HepG2 (cell line): ENCODE results near the gene MRPS34. TPM values are rescaled to one million over a fixed set of nuclear protein-coding genes. Genes with fewer than 3 reads are reported as not detected.
"Not testable (repeated sequence)": the region's sequence is repeated elsewhere in the genome, so short reads cannot be mapped to it uniquely, and the experiment has no call there.

Source experiments
- ATAC-seq: fragments of 200-7000 bp; cut with Tn5 transposase; 3 replicates; pipeline ENCODE4 v1.9.1; 2020; ENCODE audit warnings: mild to moderate bottlenecking, moderate library complexity
- BruUV-seq: library from RNA; stranded (reverse); fragments of 400-500 nt; replicated peaks from 2 replicates; lab custom pipeline; 2021; lab: Mats Ljungman, UMichigan
- CTCF ChIA-PET: fragments of 300-600 bp; formaldehyde crosslinking; extraction: SDS; loops from one replicate; lab custom pipeline; 2021; ENCODE audit warnings: low total read pairs, inconsistent platforms, low intra/inter-chr PET ratio; lab: Yijun Ruan, JAX
- POLR2A ChIA-PET: fragments of 350-600 bp; sonication (Branson Sonifier 250); formaldehyde crosslinking; loops from one replicate; lab custom pipeline; 2020; ENCODE audit warnings: antibody characterized with exemption, inconsistent platforms; lab: Yijun Ruan, JAX
- DNase-seq: peaks from one replicate; pipeline ENCODE4 v3.0.0-alpha.2; 2015; ENCODE audit warnings: low spot score
- FAIRE-seq: peaks from 3 replicates; lab custom pipeline; 2011; peaks lifted over from hg19 to GRCh38; lab: Jason Lieb, UNC
- H2AFZ ChIP-seq: one replicate; pipeline ENCODE4 v1.6.1; 2011; ENCODE audit warnings: low read length, inconsistent platforms
- H3K27ac ChIP-seq: fragments of 300-600 bp; 3 replicates; pipeline ENCODE4 v1.8.0; 2011; ENCODE audit warnings: mixed run types, mild to moderate bottlenecking, mixed read lengths, low read length, inconsistent platforms; ENCODE audit not compliant: insufficient read depth; ENCODE audit errors: extremely low read length
- H3K27me3 ChIP-seq, 2 experiments: fragments of 200-600 bp in 1 of 2; 2 replicates in 1 of 2; 3 replicates in 1 of 2; pipeline versions ENCODE4 v1.6.0 to v1.8.0; 2011; ENCODE audit warnings: low read length in 2 of 2, mild to moderate bottlenecking in 2 of 2, moderate library complexity in 2 of 2, inconsistent platforms in 1 of 2; ENCODE audit not compliant: insufficient read depth in 2 of 2, control insufficient read depth in 1 of 2
- H3K36me3 ChIP-seq, 2 experiments: fragments of 200-600 bp in 1 of 2; replicated peaks in 1 of 2; 2 replicates in 1 of 2; 3 replicates in 1 of 2; pipeline versions ENCODE4 v1.5.1 to v1.8.0; 2011; ENCODE audit warnings: low read length in 2 of 2, inconsistent platforms in 1 of 2; ENCODE audit not compliant: insufficient read depth in 2 of 2, control insufficient read depth in 1 of 2
- H3K4me1 ChIP-seq: 2 replicates; pipeline ENCODE4 v1.5.1; 2012; ENCODE audit warnings: low read length, inconsistent platforms; ENCODE audit not compliant: insufficient read depth
- H3K4me2 ChIP-seq: 2 replicates; pipeline ENCODE4 v1.6.0; 2011; ENCODE audit warnings: low read depth, low read length, inconsistent platforms
- H3K4me3 ChIP-seq, 3 experiments: fragments of 200-600 bp in 1 of 3; sonication (generic), shearing (Covaris generic) in 1 of 3; replicated peaks in 1 of 3; 2 replicates each; pipeline ENCODE4 v1.5.1; 2011 to 2016; ENCODE audit warnings: low read length in 3 of 3, inconsistent platforms in 2 of 3, low read depth in 2 of 3, mild to moderate bottlenecking in 2 of 3, control low read depth in 1 of 3, mixed read lengths in 1 of 3; ENCODE audit not compliant: insufficient read depth in 1 of 3
- H3K79me2 ChIP-seq: one replicate; pipeline ENCODE4 v1.6.1; 2011; ENCODE audit warnings: low read length, inconsistent platforms; ENCODE audit not compliant: insufficient read depth
- H3K9ac ChIP-seq: 2 replicates; pipeline ENCODE4 v1.6.0; 2011; ENCODE audit warnings: mild to moderate bottlenecking, low read depth, low read length, inconsistent platforms; ENCODE audit not compliant: insufficient read depth
- H3K9me3 ChIP-seq: 2 replicates; pipeline ENCODE4 v1.5.1; 2012; ENCODE audit warnings: mild to moderate bottlenecking, low read length
- H4K20me1 ChIP-seq: 2 replicates; pipeline ENCODE4 v1.6.0; 2011; ENCODE audit warnings: inconsistent platforms, mild to moderate bottlenecking, low read length, moderate library complexity; ENCODE audit not compliant: insufficient read depth
- AKAP8 ChIP-seq: sonication (generic); formaldehyde crosslinking; IDR thresholded peaks from 2 replicates; pipeline ENCODE4 v1.5.1; 2020; ENCODE audit warnings: mild to moderate bottlenecking, missing genetic modification reagents
- CENPT ChIP-seq: sonication (generic); formaldehyde crosslinking; IDR thresholded peaks from 2 replicates; pipeline ENCODE4 v1.8.0; 2022; ENCODE audit warnings: low read depth, mild to moderate bottlenecking, moderate library complexity, missing genetic modification reagents
- CHD4 ChIP-seq: fragments of 200-600 bp; sonication (generic); IDR thresholded peaks from 2 replicates; pipeline ENCODE4 v1.7.0; 2017; ENCODE audit warnings: mild to moderate bottlenecking, low read length, borderline replicate concordance
- GATAD2A ChIP-seq: IDR thresholded peaks from 2 replicates; pipeline ENCODE4 v1.6.1; 2016
- JUNB ChIP-seq: sonication (generic); formaldehyde crosslinking; IDR thresholded peaks from 2 replicates; pipeline ENCODE4 v1.8.0; 2022; ENCODE audit warnings: missing genetic modification reagents, mild to moderate bottlenecking, borderline replicate concordance
- KAT2B ChIP-seq: fragments of 150-350 bp; IDR thresholded peaks from 2 replicates; pipeline ENCODE4 v1.6.1; 2014; ENCODE audit warnings: low read depth, low read length, borderline replicate concordance
- KDM3A ChIP-seq: IDR thresholded peaks from 2 replicates; pipeline ENCODE4 v1.6.1; 2018; ENCODE audit warnings: low read depth, missing compliant biosample characterization
- MTA3 ChIP-seq: sonication (generic); formaldehyde crosslinking; IDR thresholded peaks from 2 replicates; pipeline ENCODE4 v1.4.0; 2020; ENCODE audit warnings: missing genetic modification reagents
- NKX3-1 ChIP-seq: sonication (generic); formaldehyde crosslinking; IDR thresholded peaks from 2 replicates; pipeline ENCODE4 v1.5.0; 2020; ENCODE audit warnings: missing genetic modification reagents
- PRDM4 ChIP-seq: sonication (generic); formaldehyde crosslinking; IDR thresholded peaks from 2 replicates; pipeline ENCODE4 v1.9.0; 2021; ENCODE audit warnings: missing genetic modification reagents, borderline replicate concordance
- REL ChIP-seq: sonication (generic); formaldehyde crosslinking; conservative IDR thresholded peaks from 2 replicates; pipeline ENCODE4 v1.8.0; 2022; ENCODE audit warnings: mild to moderate bottlenecking, missing genetic modification reagents, moderate library complexity
- RFX5 ChIP-seq: IDR thresholded peaks from 2 replicates; pipeline ENCODE4 v1.6.1; 2011; ENCODE audit warnings: low read depth, low read length, improper control_type of control experiment
- STAT5B ChIP-seq: sonication (generic); formaldehyde crosslinking; IDR thresholded peaks from 2 replicates; pipeline ENCODE4 v1.4.0; 2020; ENCODE audit warnings: missing genetic modification reagents
- ZFY ChIP-seq: sonication (generic); formaldehyde crosslinking; IDR thresholded peaks from 2 replicates; pipeline ENCODE4 v1.4.0; 2020; ENCODE audit warnings: missing genetic modification reagents
- ZMYM2 ChIP-seq: sonication (generic); formaldehyde crosslinking; IDR thresholded peaks from 2 replicates; pipeline ENCODE4 v1.8.0; 2022; ENCODE audit warnings: mild to moderate bottlenecking, missing genetic modification reagents
- WGBS: methylation state at CpG from one replicate; pipeline ENCODE4 v1.1.6; 2017; ENCODE audit warnings: low lambda C conversion rate; 5-methylcytosine and 5-hydroxymethylcytosine counted together
- in situ Hi-C: cut with HindIII; loops from 2 replicates; pipeline ENCODE4 v1.10.0; 2017; ENCODE audit warnings: low pct_unique_long_range_greater_than_20kb; ENCODE audit not compliant: extremely low pct_ligation_motif_present
- intact Hi-C: fragments of 100-400 bp; cut with micrococcal nuclease; formaldehyde crosslinking; loops from one replicate; pipeline ENCODE4 v1.10.0; 2022; ENCODE audit not compliant: unreplicated experiment
- polyA plus RNA-seq, 8 experiments: library from polyadenylated mRNA; depleted of rRNA in 3 of 8; stranded (reverse) in 7 of 8; unstranded in 1 of 8; fragments of >200 nt; fragmentation: Illumina TruSeq in 4 of 8; extraction: Trizol in 4 of 8; gene quantifications; 2 replicates each; pipeline versions ENCODE4 v1.2.1 to v1.2.3, GENCODE V29; 2011 to 2016; ENCODE audit warnings: low read depth in 4 of 8, missing spikeins in 1 of 8, mixed read lengths in 1 of 8; ENCODE audit not compliant: insufficient read depth in 1 of 8
- total RNA-seq, 5 experiments: library from RNA; depleted of rRNA; stranded (reverse); fragments of >200 nt; fragmentation: Illumina TruSeq; extraction: Trizol; gene quantifications; 2 replicates each; pipeline ENCODE4 v1.2.3, GENCODE V29; 2016; ENCODE audit warnings: low read depth in 1 of 5
- TF ChIP-seq, protein P1 (sequence below): IDR thresholded peaks from 2 replicates; pipeline ENCODE4 v1.6.1; 2016

The MRPS34 gene
- total and polyA plus RNA-seq, 2 of the 13 experiments (the other 11 are each of a cell fraction or from before 2014, with no cell fraction given), result 63.5 to 131 TPM

- Histone ChIP-seq H3K79me2 (no peaks in the 10 kb centered on the region), H3K4me2 (no peak overlapping the region), H4K20me1 (no peaks in the 10 kb centered on the region), H3K4me1 (no peaks in the 10 kb centered on the region), H3K4me3 (no peak overlapping the region), H3K9ac (no peak overlapping the region), H3K36me3 (no peaks in the 10 kb centered on the region), H3K27ac (no peak overlapping the region), H2AFZ (no peak overlapping the region), H3K27me3 (no peaks in the 10 kb centered on the region), H3K9me3 (peaks cover 24% of the 10 kb centered on the region)
- no peak for DNase-seq
- in situ Hi-C loops, result no loop called here
- CTCF ChIA-PET, result no interaction called here
- no peak for ATAC-seq
- no peak for TF ChIP-seq REL
- TF ChIP-seq, protein P1, sequence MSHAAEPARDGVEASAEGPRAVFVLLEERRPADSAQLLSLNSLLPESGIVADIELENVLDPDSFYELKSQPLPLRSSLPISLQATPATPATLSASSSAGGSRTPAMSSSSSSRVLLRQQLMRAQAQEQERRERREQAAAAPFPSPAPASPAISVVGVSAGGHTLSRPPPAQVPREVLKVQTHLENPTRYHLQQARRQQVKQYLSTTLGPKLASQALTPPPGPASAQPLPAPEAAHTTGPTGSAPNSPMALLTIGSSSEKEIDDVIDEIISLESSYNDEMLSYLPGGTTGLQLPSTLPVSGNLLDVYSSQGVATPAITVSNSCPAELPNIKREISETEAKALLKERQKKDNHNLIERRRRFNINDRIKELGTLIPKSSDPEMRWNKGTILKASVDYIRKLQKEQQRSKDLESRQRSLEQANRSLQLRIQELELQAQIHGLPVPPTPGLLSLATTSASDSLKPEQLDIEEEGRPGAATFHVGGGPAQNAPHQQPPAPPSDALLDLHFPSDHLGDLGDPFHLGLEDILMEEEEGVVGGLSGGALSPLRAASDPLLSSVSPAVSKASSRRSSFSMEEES (CRISPR knock-in tag), result no peak
- no peak for TF ChIP-seq JUNB (CRISPR knock-in tag)
- TF ChIP-seq RFX5, result no peak
- TF ChIP-seq CENPT, result no peak
- no peak for TF ChIP-seq CHD4
- TF ChIP-seq KAT2B, result no peak
- no peak for TF ChIP-seq ZFY (CRISPR knock-in tag)
- TF ChIP-seq NKX3-1 (CRISPR knock-in tag), result no peak
- no peak for TF ChIP-seq KDM3A (CRISPR knock-in tag)
- TF ChIP-seq STAT5B (CRISPR knock-in tag), result no peak
- no peak for TF ChIP-seq PRDM4 (CRISPR knock-in tag)
- no peak for TF ChIP-seq ZMYM2 (CRISPR knock-in tag)
- TF ChIP-seq GATAD2A (CRISPR knock-in tag), result no peak
- TF ChIP-seq MTA3, result no peak
- TF ChIP-seq AKAP8 (CRISPR knock-in tag), result no peak
- POLR2A ChIA-PET, result interaction anchor here (1.1 to 1.2 kb wide), 2 partner anchors 13 to 18 kb away, joined by 3 read pairs; partner anchors contain the start of genes NUBP2 and SPSB3
- WGBS, result 89% methylated on average over 10 of the region's 10 CpGs
- FAIRE-seq, result no peak
- no TSS peak for BruUV-seq
- intact Hi-C loops, result no loop called here
Measured at GRCh38 chr16:1800701-1801100, 27.8 kb upstream of the MRPS34 start.

DNA sequence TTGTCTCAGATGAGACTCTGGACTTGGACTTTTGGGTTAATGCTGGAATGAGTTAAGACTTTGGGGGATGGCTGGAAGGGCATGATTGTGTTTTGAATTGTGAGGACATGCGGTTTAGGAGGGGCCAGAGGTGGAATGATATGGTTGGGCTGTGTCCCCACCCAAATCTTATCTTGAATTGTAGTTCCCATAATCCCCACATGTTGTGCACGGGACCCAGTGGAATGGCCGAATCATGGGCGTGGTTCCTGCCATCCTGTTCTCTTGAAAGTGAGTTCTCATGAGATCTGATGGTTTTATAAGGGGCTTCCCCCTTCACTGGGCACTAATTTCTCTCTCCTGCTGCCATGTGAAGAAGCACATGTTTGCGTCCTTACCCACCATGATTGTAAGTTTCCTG is 26.3 kb upstream of the MRPS34 start:
- CTCF ChIA-PET, FAIRE-seq, H4K20me1 ChIP-seq, H2AFZ ChIP-seq, BruUV-seq, POLR2A ChIA-PET, in situ Hi-C loops, H3K27me3 ChIP-seq, H3K4me2 ChIP-seq, DNase-seq, H3K27ac ChIP-seq, H3K36me3 ChIP-seq, intact Hi-C loops, H3K9ac ChIP-seq, ATAC-seq, H3K4me3 ChIP-seq, H3K79me2 ChIP-seq: not testable (repeated sequence)
- peaks cover 24% of the 10 kb centered on the region for H3K9me3 ChIP-seq
- H3K4me1 ChIP-seq, result peaks cover 14% of the 10 kb centered on the region
- WGBS, result 84% methylated on average over 3 of the region's 5 CpGs
